ENCODE data around the gene SLC28A1. TPM values are rescaled to one million over a fixed set of nuclear protein-coding genes. Genes with fewer than 3 reads are reported as not detected.

Gene SLC28A1
- total and polyA plus RNA-seq, 2 experiments from 2014 or later: 2.5 to 3.0 TPM

DNA sequence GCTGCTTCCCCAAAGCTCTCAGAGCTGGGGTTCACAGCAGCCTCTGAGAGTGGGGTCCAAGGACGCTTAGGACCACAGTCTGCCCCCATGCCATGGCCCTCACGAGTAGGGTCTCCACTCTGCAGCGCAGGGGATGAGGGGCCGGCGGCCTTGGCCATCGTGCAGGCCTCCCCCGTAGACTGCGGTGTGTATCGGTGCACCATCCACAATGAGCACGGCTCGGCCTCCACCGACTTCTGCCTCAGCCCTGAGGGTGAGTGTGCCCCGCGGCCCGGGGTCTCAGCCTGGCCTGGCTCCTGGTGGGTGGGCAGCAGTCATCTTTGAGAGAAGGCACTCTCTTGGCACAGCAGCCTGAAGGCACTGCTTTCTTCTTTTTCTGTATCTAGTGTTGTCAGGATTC, 24.8 kb upstream of the SLC28A1 start:
- no peaks in the 10 kb centered on the region for H3K9me2 ChIP-seq (replicated peaks; ENCODE audit: insufficient read depth)
- H3K4me2 ChIP-seq: no peak overlapping the region
- no peaks in the 10 kb centered on the region for H4K20me1 ChIP-seq (ENCODE audit: insufficient read depth, poor library complexity, severe bottlenecking)
- H3K79me2 ChIP-seq: no peaks in the 10 kb centered on the region
- H3K9me3 ChIP-seq (ENCODE audit: low read depth): no peaks in the 10 kb centered on the region
- no peak overlapping the region for H3K27ac ChIP-seq
- H3K4me3 ChIP-seq: no peak overlapping the region
- no peaks in the 10 kb centered on the region for H3K36me3 ChIP-seq (replicated peaks; ENCODE audit: insufficient read depth, low read depth)
- TF ChIP-seq EZH2 (IDR thresholded peaks at IDR 0.05; ENCODE audit: borderline replicate concordance): no peak
- TF ChIP-seq EZH2phosphoT487 (IDR thresholded peaks at IDR 0.05; ENCODE audit: low read depth, severe bottlenecking, unreplicated experiment): no peak
- TF ChIP-seq, protein P1, sequence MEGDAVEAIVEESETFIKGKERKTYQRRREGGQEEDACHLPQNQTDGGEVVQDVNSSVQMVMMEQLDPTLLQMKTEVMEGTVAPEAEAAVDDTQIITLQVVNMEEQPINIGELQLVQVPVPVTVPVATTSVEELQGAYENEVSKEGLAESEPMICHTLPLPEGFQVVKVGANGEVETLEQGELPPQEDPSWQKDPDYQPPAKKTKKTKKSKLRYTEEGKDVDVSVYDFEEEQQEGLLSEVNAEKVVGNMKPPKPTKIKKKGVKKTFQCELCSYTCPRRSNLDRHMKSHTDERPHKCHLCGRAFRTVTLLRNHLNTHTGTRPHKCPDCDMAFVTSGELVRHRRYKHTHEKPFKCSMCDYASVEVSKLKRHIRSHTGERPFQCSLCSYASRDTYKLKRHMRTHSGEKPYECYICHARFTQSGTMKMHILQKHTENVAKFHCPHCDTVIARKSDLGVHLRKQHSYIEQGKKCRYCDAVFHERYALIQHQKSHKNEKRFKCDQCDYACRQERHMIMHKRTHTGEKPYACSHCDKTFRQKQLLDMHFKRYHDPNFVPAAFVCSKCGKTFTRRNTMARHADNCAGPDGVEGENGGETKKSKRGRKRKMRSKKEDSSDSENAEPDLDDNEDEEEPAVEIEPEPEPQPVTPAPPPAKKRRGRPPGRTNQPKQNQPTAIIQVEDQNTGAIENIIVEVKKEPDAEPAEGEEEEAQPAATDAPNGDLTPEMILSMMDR (IDR thresholded peaks at IDR 0.05; ENCODE audit: poor library complexity): no peak
- 98% methylated on average over 14 of the region's 15 CpGs for WGBS (ENCODE audit: low lambda C conversion rate, missing lambda C conversion rate)
- H3K4me1 ChIP-seq (ENCODE audit: insufficient read depth): no peaks in the 10 kb centered on the region
- no peaks in the 10 kb centered on the region for H3K27me3 ChIP-seq
- H2AFZ ChIP-seq: no peak overlapping the region
- DNase-seq (ENCODE audit: low spot score): no peak

DNA sequence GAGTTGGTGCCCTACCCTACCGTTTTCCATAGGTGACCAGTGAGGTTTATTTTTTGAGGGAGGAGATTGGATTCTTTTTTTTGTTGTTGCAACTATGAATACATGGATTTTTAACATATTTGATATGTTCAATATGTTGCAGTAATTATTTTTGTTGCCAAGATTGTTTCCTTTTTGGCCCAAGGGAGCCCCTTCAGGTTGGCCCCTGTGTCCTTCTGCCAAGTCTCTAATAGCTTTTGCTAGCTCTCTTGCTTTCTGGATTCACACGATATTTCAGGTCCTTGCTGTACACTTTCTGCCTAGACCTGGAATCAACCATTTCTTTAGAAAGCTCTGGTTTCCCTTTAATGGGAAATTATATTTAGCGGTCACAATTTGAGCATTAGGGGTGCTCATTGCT, 22.7 kb upstream of the SLC28A1 start:
- H4K20me1 ChIP-seq (ENCODE audit: insufficient read depth, poor library complexity, severe bottlenecking): no peaks in the 10 kb centered on the region
- H3K79me2 ChIP-seq: no peaks in the 10 kb centered on the region
- TF ChIP-seq, protein P1 (IDR thresholded peaks at IDR 0.05; ENCODE audit: poor library complexity): no peak
- TF ChIP-seq EZH2 (IDR thresholded peaks at IDR 0.05; ENCODE audit: borderline replicate concordance) (no peak), EZH2phosphoT487 (IDR thresholded peaks at IDR 0.05; ENCODE audit: low read depth, severe bottlenecking, unreplicated experiment) (no peak)
- H3K9me3 ChIP-seq (ENCODE audit: low read depth): no peaks in the 10 kb centered on the region
- no peaks in the 10 kb centered on the region for H3K4me1 ChIP-seq (ENCODE audit: insufficient read depth)
- WGBS (ENCODE audit: low lambda C conversion rate, missing lambda C conversion rate): 90% methylated on average over 3 of the region's 3 CpGs
- DNase-seq (ENCODE audit: low spot score): no peak
- H3K4me2 ChIP-seq: no peak overlapping the region
- H2AFZ ChIP-seq: no peak overlapping the region
- H3K9me2 ChIP-seq (replicated peaks; ENCODE audit: insufficient read depth): no peaks in the 10 kb centered on the region
- no peaks in the 10 kb centered on the region for H3K27me3 ChIP-seq
- H3K36me3 ChIP-seq (replicated peaks; ENCODE audit: insufficient read depth, low read depth): no peaks in the 10 kb centered on the region
- H3K27ac ChIP-seq: no peak overlapping the region
- no peak overlapping the region for H3K4me3 ChIP-seq

DNA sequence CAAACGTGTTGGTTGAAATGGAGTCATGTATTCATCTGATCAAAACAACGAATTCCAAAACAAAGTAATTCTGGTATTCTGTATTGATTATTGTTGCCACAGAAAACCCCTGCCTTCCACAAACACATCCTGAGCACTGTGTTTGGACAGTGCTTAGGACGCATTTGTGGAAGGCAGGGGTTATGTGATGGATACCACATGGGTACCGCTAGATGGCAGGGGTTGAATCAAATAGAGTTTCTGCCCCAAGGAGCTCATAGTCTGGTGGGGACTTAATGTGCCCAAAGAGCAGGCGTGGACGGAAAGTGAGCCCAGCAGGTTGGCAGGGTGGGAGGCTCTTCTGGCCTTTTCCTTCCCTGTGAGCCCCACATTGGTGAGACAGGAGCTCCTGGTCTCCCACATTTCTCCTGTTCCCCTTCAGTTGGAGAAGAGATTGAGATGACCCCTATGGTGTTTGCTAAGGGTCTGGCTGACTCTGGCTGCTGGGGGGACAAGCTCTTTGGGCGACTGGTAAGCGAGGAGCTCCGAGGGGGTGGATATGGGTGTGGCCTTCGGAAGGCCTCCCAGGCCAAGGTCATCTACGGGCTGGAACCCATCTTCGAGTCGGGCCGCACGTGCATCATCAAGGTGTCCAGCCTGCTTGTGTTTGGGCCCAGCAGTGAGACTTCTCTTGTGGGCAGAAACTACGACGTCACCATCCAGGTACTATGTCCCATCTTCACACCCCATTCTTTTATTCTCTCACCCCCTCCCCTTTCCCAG, 22.1 kb upstream of the SLC28A1 start:
- DNase-seq (ENCODE audit: low spot score): no peak
- Histone ChIP-seq H3K4me1 (ENCODE audit: insufficient read depth) (no peaks in the 10 kb centered on the region), H3K9me3 (ENCODE audit: low read depth) (no peaks in the 10 kb centered on the region), H3K9me2 (replicated peaks; ENCODE audit: insufficient read depth) (no peaks in the 10 kb centered on the region), H4K20me1 (ENCODE audit: insufficient read depth, poor library complexity, severe bottlenecking) (no peaks in the 10 kb centered on the region), H3K4me3 (no peak overlapping the region), H3K79me2 (no peaks in the 10 kb centered on the region), H3K27ac (no peak overlapping the region), H3K4me2 (no peak overlapping the region), H3K36me3 (replicated peaks; ENCODE audit: insufficient read depth, low read depth) (no peaks in the 10 kb centered on the region), H2AFZ (no peak overlapping the region), H3K27me3 (no peaks in the 10 kb centered on the region)
- WGBS (ENCODE audit: low lambda C conversion rate, missing lambda C conversion rate): 93% methylated on average over 17 of the region's 17 CpGs
- TF ChIP-seq, protein P1 (IDR thresholded peaks at IDR 0.05; ENCODE audit: poor library complexity): no peak

Data from hepatocyte (in vitro differentiated cells).